HepG2 (cell line): ENCODE results near the gene MRM3. TPM values are rescaled to one million over a fixed set of nuclear protein-coding genes. Genes with fewer than 3 reads are reported as not detected.

Experiments
- ADNP ChIP-seq: sonication (generic); formaldehyde crosslinking; IDR thresholded peaks from 2 replicates; pipeline ENCODE4 v1.4.0; 2020; ENCODE audit warnings: missing genetic modification reagents
- AKAP8 ChIP-seq: sonication (generic); formaldehyde crosslinking; IDR thresholded peaks from 2 replicates; pipeline ENCODE4 v1.5.1; 2020; ENCODE audit warnings: mild to moderate bottlenecking, missing genetic modification reagents
- HMGA1 ChIP-seq: sonication (generic); formaldehyde crosslinking; conservative IDR thresholded peaks from 2 replicates; pipeline ENCODE4 v1.4.0; 2020; ENCODE audit warnings: missing genetic modification reagents
- MAFK ChIP-seq, 2 experiments: IDR thresholded peaks in 1 of 2; conservative IDR thresholded peaks in 1 of 2; 2 replicates each; pipeline ENCODE4 v1.6.1; 2011; ENCODE audit warnings: improper control_type of control experiment in 2 of 2, low read length in 2 of 2
- SAFB2 ChIP-seq: sonication (generic); formaldehyde crosslinking; IDR thresholded peaks from 2 replicates; pipeline ENCODE4 v1.5.1; 2020; ENCODE audit warnings: missing genetic modification reagents, low read depth, mild to moderate bottlenecking, borderline replicate concordance
- SP140L ChIP-seq: sonication (generic); formaldehyde crosslinking; IDR thresholded peaks from 2 replicates; pipeline ENCODE4 v1.4.0; 2020; ENCODE audit warnings: missing genetic modification reagents, borderline replicate concordance
- TEAD3 ChIP-seq: optimal IDR thresholded peaks from 2 replicates; pipeline ENCODE3; 2016; ENCODE audit warnings: borderline replicate concordance
- ZNF20 ChIP-seq: sonication (generic); formaldehyde crosslinking; IDR thresholded peaks from 2 replicates; pipeline ENCODE4 v1.4.0; 2020; ENCODE audit warnings: mild to moderate bottlenecking, moderate library complexity, missing genetic modification reagents
- ZNF235 ChIP-seq: sonication (generic); formaldehyde crosslinking; IDR thresholded peaks from 2 replicates; pipeline ENCODE4 v1.8.1; 2023; ENCODE audit warnings: mild to moderate bottlenecking, missing genetic modification reagents, borderline replicate concordance
- ZNF335 ChIP-seq: sonication (generic); formaldehyde crosslinking; IDR thresholded peaks from 2 replicates; pipeline ENCODE4 v1.4.0; 2020; ENCODE audit warnings: missing genetic modification reagents
- ZNF432 ChIP-seq: sonication (generic); formaldehyde crosslinking; IDR thresholded peaks from 2 replicates; pipeline ENCODE4 v1.5.0; 2020; ENCODE audit warnings: missing genetic modification reagents, mild to moderate bottlenecking, borderline replicate concordance
- ZNF484 ChIP-seq: sonication (generic); formaldehyde crosslinking; IDR thresholded peaks from 2 replicates; pipeline ENCODE4 v1.5.1; 2020; ENCODE audit warnings: mild to moderate bottlenecking, low read depth, missing genetic modification reagents, borderline replicate concordance
- ZNF501 ChIP-seq: sonication (generic); formaldehyde crosslinking; IDR thresholded peaks from 2 replicates; pipeline ENCODE4 v1.5.1; 2020; ENCODE audit warnings: mild to moderate bottlenecking, moderate library complexity, missing genetic modification reagents
- ZNF790 ChIP-seq: sonication (generic); formaldehyde crosslinking; IDR thresholded peaks from 2 replicates; pipeline ENCODE4 v1.8.0; 2022; ENCODE audit warnings: missing genetic modification reagents, mild to moderate bottlenecking, borderline replicate concordance
- polyA plus RNA-seq, 8 experiments: library from polyadenylated mRNA; depleted of rRNA in 3 of 8; stranded (reverse) in 7 of 8; unstranded in 1 of 8; fragments of >200 nt; fragmentation: Illumina TruSeq in 4 of 8; extraction: Trizol in 4 of 8; gene quantifications; 2 replicates each; pipeline versions ENCODE4 v1.2.1 to v1.2.3, GENCODE V29; 2011 to 2016; ENCODE audit warnings: low read depth in 4 of 8, missing spikeins in 1 of 8, mixed read lengths in 1 of 8; ENCODE audit not compliant: insufficient read depth in 1 of 8
- total RNA-seq, 5 experiments: library from RNA; depleted of rRNA; stranded (reverse); fragments of >200 nt; fragmentation: Illumina TruSeq; extraction: Trizol; gene quantifications; 2 replicates each; pipeline ENCODE4 v1.2.3, GENCODE V29; 2016; ENCODE audit warnings: low read depth in 1 of 5
- TF ChIP-seq, protein P1 (sequence below): sonication (generic); formaldehyde crosslinking; IDR thresholded peaks from 2 replicates; pipeline ENCODE4 v1.8.0; 2022; ENCODE audit warnings: low read depth, missing genetic modification reagents
- TF ChIP-seq, protein P2 (sequence below): sonication (generic); formaldehyde crosslinking; IDR thresholded peaks from 2 replicates; pipeline ENCODE4 v1.5.0; 2020; ENCODE audit warnings: mild to moderate bottlenecking, missing genetic modification reagents
- TF ChIP-seq, protein P3 (sequence below): sonication (generic); formaldehyde crosslinking; IDR thresholded peaks from 2 replicates; pipeline ENCODE4 v1.4.0; 2020; ENCODE audit warnings: mild to moderate bottlenecking, missing genetic modification reagents

Gene MRM3
- total and polyA plus RNA-seq, 2 of the 13 experiments (the other 11 are each of a cell fraction or from before 2014, with no cell fraction given) = 12.3 to 25.5 TPM

DNA sequence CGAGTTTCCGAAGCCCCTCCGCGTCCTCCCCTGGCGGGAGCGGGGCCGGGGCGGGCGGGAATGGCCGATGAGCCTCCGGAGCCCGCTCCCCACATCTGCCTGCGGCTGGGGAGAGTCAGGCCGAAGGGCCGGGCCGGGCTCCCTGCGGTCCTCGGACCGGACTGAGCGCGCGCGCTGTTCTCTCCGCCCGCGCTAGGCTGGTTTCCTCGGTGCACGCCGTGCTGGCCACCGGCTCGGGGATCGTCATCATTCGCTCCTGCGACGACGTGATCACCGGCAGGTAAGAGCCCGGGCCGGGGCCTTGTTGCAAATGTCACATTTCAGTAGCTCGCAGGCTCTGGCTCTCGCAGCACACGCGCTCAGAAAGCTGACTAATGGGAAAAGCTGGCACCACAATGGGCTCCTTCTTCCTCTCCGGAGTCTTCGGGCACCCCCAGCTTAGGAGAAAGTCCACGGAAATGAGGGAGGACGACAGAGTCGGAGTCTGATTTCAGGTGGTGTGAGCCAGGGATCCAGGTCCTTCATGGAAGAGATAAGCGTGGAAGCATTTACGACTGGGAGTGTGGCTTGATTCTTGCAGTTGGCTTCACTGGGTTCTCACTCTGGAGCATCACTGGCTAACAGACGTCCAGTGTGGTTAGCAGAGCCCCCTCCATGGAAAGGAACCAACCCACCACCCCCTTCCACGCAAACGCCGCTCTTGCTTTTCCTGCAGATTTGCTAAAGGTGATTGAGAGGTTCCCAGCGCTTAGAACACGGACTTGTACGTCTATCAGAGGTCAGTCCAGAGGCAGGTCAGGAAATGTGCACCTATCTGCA is 49.0 kb upstream of the MRM3 start (continued):
- TF ChIP-seq, protein P1, sequence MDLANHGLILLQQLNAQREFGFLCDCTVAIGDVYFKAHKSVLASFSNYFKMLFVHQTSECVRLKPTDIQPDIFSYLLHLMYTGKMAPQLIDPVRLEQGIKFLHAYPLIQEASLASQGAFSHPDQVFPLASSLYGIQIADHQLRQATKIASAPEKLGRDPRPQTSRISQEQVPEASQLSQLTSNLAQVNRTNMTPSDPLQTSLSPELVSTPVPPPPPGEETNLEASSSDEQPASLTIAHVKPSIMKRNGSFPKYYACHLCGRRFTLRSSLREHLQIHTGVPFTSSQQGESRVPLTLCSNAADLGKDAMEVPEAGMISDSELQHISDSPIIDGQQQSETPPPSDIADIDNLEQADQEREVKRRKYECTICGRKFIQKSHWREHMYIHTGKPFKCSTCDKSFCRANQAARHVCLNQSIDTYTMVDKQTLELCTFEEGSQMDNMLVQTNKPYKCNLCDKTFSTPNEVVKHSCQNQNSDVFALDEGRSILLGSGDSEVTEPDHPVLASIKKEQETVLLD = no peak
- TF ChIP-seq HMGA1 (CRISPR knock-in tag) (no peak), ZNF484 (CRISPR knock-in tag) (no peak), TEAD3 (no peak), ZNF235 (CRISPR knock-in tag) (no peak), AKAP8 (CRISPR knock-in tag) (no peak), SP140L (CRISPR knock-in tag) (no peak), ZNF432 (CRISPR knock-in tag) (no peak), MAFK (conservative IDR thresholded peaks at IDR 0.05 in 1 of 2, IDR thresholded peaks at IDR 0.05 in 1 of 2; ENCODE audit: low read length in 2 of 2) (peak; percentile 43 to 53; a peak in 3 of 4 replicates), ZNF335 (CRISPR knock-in tag) (no peak), ZNF790 (CRISPR knock-in tag) (no peak), SAFB2 (CRISPR knock-in tag) (no peak), ZNF20 (CRISPR knock-in tag) (no peak), ADNP (CRISPR knock-in tag) (no peak), ZNF501 (CRISPR knock-in tag) (peak; percentile 72)
- TF ChIP-seq, protein P2, sequence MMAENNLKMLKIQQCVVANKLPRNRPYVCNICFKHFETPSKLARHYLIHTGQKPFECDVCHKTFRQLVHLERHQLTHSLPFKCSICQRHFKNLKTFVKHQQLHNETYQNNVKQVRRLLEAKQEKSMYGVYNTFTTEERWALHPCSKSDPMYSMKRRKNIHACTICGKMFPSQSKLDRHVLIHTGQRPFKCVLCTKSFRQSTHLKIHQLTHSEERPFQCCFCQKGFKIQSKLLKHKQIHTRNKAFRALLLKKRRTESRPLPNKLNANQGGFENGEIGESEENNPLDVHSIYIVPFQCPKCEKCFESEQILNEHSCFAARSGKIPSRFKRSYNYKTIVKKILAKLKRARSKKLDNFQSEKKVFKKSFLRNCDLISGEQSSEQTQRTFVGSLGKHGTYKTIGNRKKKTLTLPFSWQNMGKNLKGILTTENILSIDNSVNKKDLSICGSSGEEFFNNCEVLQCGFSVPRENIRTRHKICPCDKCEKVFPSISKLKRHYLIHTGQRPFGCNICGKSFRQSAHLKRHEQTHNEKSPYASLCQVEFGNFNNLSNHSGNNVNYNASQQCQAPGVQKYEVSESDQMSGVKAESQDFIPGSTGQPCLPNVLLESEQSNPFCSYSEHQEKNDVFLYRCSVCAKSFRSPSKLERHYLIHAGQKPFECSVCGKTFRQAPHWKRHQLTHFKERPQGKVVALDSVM (CRISPR knock-in tag) = no peak
- TF ChIP-seq, protein P3, sequence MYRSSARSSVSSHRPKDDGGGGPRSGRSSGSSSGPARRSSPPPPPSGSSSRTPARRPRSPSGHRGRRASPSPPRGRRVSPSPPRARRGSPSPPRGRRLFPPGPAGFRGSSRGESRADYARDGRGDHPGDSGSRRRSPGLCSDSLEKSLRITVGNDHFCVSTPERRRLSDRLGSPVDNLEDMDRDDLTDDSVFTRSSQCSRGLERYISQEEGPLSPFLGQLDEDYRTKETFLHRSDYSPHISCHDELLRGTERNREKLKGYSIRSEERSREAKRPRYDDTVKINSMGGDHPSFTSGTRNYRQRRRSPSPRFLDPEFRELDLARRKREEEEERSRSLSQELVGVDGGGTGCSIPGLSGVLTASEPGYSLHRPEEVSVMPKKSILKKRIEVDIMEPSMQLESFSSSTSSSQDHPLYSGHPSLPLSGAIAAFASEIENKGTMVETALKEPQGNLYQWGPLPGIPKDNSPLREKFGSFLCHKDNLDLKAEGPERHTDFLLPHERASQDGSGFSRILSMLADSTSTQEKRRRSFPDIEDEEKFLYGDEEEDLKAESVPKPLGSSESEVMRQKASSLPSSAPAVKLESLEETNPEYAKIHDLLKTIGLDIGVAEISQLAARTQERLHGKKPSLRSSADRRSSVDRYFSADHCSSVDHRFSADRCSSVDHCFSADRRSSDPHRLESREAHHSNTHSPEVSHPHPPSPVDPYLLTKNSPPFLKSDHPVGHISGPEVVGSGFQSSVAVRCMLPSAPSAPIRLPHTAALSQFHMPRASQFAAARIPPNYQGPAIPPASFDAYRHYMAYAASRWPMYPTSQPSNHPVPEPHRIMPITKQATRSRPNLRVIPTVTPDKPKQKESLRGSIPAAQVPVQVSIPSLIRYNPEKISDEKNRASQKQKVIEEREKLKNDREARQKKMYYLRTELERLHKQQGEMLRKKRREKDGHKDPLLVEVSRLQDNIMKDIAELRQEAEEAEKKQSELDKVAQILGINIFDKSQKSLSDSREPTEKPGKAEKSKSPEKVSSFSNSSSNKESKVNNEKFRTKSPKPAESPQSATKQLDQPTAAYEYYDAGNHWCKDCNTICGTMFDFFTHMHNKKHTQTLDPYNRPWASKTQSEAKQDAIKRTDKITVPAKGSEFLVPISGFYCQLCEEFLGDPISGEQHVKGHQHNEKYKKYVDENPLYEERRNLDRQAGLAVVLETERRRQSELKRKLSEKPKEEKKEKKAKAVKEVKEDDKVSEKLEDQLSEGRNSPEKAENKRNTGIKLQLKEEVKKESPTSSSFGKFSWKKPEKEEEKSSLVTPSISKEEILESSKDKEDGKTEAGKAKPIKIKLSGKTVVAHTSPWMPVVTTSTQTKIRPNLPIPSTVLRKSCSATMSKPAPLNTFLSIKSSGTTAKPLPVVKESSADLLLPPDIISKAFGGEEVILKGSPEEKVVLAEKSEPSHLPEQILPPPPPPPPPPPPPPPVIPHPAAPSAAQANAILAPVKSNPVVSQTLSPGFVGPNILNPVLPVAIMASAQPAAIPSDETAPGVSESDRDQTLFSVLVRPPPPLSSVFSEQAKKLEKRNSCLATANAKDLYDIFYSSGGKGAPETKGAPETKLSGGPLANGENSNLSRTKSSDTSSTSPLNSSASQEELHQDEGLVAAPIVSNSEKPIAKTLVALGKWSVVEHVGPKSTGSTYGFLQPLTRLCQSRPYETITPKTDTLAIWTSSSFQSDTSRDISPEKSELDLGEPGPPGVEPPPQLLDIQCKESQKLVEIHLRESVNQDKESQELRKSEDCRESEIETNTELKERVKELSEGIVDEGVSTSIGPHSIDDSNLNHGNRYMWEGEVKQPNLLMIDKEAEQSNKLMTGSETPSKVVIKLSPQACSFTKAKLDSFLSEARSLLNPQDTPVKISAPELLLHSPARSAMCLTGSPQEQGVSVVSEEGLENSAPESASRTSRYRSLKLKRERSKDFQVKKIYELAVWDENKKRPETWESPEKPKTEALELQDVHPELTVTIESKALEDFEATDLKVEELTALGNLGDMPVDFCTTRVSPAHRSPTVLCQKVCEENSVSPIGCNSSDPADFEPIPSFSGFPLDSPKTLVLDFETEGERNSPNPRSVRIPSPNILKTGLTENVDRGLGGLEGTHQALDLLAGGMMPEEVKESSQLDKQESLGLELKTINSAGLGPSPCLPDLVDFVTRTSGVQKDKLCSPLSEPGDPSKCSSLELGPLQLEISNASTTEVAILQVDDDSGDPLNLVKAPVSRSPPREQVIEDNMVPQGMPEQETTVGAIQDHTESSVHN (CRISPR knock-in tag) = no peak; the same call in 1 of the 2 replicates
